ENCODE measurements around the gene CACNA1A. TPM values are rescaled to one million over a fixed set of nuclear protein-coding genes. Genes with fewer than 3 reads are reported as not detected.
A peak's percentile ranks its signal among the peaks of the same experiment; 100 is the strongest.

Gene CACNA1A
- polyA plus RNA-seq, 2 of the 4 experiments (the other 2 are of a cell fraction): 0.27 to 0.71 TPM

- TF ChIP-seq PBX3 (IDR thresholded peaks at IDR 0.05) (no peak), EHF (CRISPR knock-in tag; IDR thresholded peaks at IDR 0.05) (no peak), HOXB5 (CRISPR knock-in tag; IDR thresholded peaks at IDR 0.05) (no peak), FOSL2 (IDR thresholded peaks at IDR 0.05) (no peak), FOSL2 (CRISPR knock-in tag; IDR thresholded peaks at IDR 0.05) (no peak), RAD21 (conservative IDR thresholded peaks at IDR 0.05 in 1 of 2, IDR thresholded peaks at IDR 0.05 in 1 of 2) (no peak), EP300 (IDR thresholded peaks at IDR 0.05) (no peak), HES2 (IDR thresholded peaks at IDR 0.05) (no peak), ELK1 (IDR thresholded peaks at IDR 0.05; ENCODE audit: low read depth, low read length) (no peak), POLR2A (IDR thresholded peaks at IDR 0.05; ENCODE audit: low read length) (no peak), HDAC2 (IDR thresholded peaks at IDR 0.05) (no peak)
These were observed 267.3 kb downstream of the CACNA1A start (continued) for GRCh38 chr19:13238891-13239534.

GRCh38 chr19:13234518-13234917 lies 271.8 kb downstream of the CACNA1A start:
- ATAC-seq (peak in 1 of 2 experiments; percentile 65; a peak in 3 of 6 replicates), DNase-seq (ENCODE audit: low read depth in 1 of 2, low spot score in 1 of 2) (peak; percentile 37 to 51), FAIRE-seq (no peak)
- WGBS (ENCODE audit: missing lambda C conversion rate): 17% methylated on average over 5 of the region's 13 CpGs
- Histone ChIP-seq H3K4me2 (no peak overlapping the region), H3K9me3 (peaks cover 15% of the 10 kb centered on the region), H3K4me1 (peaks cover 6% of the 10 kb centered on the region; the same call in 1 of the 3 replicates), H3K27ac (no peak overlapping the region), H3K4me3 (no peak overlapping the region)
- POLR2A ChIA-PET: no interaction called here
- TF ChIP-seq BCL3 (IDR thresholded peaks at IDR 0.05): no peak
- TF ChIP-seq HDAC2 (IDR thresholded peaks at IDR 0.05): no peak
- TF ChIP-seq RARB (CRISPR knock-in tag; IDR thresholded peaks at IDR 0.05): no peak
- TF ChIP-seq SMC3 (IDR thresholded peaks at IDR 0.05): 0 out of 3 replicates have a peak, but pooled peaks have one; percentile 20
- no peak for TF ChIP-seq ATOH8 (CRISPR knock-in tag; IDR thresholded peaks at IDR 0.05; ENCODE audit: low read depth)
- peak; percentile 34; the same call in 1 of the 3 replicates for TF ChIP-seq CTCF (IDR thresholded peaks at IDR 0.05)
- TF ChIP-seq GATA3 (IDR thresholded peaks at IDR 0.05; ENCODE audit: borderline replicate concordance): no peak
- no peak for TF ChIP-seq USF2 (IDR thresholded peaks at IDR 0.05)
- TF ChIP-seq HMGXB4 (CRISPR knock-in tag; IDR thresholded peaks at IDR 0.05; ENCODE audit: borderline replicate concordance): no peak
- TF ChIP-seq RCOR1 (IDR thresholded peaks at IDR 0.05; ENCODE audit: low read depth, low read length): no peak
- no peak for TF ChIP-seq POLR2A (IDR thresholded peaks at IDR 0.05; ENCODE audit: low read length)
- TF ChIP-seq HEYL (CRISPR knock-in tag; IDR thresholded peaks at IDR 0.05): no peak
- peak; percentile 18 to 26; a peak in 1 of 5 replicates for TF ChIP-seq RAD21 (conservative IDR thresholded peaks at IDR 0.05 in 1 of 2, IDR thresholded peaks at IDR 0.05 in 1 of 2)
- TF ChIP-seq SREBF2 (IDR thresholded peaks at IDR 0.05): no peak
- CTCF ChIA-PET: no interaction called here
